Measurements from ENCODE around the gene ZNF275.
"Not testable (repeated sequence)": the region's sequence is repeated elsewhere in the genome, so short reads cannot be mapped to it uniquely, and the experiment has no call there.

The ZNF275 gene

GRCh38 chrX:153319295-153320046 lies 14.5 kb upstream of the ZNF275 start:
- no peak for DNase-seq

GRCh38 chrX:153320047-153320443 lies 13.9 kb upstream of the ZNF275 start:
- DNase-seq = not testable (repeated sequence)

- no peak for DNase-seq
These were observed 13.3 kb upstream of the ZNF275 start for GRCh38 chrX:153320555-153321184.

- DNase-seq = no peak
These were observed 12.4 kb upstream of the ZNF275 start, which contains the start of gene PNMA6F for GRCh38 chrX:153321381-153322124. PNMA6F (minus strand) TSS chrX:153321767; CDS start chrX:153320674, 1,093 bp downstream.

GRCh38 chrX:153327561-153327960 lies 6.4 kb upstream of the ZNF275 start:
- no peak for DNase-seq

GRCh38 chrX:153333266-153333665 lies 687 bp upstream of the ZNF275 start:
- no peak for DNase-seq

- no peak for DNase-seq
These were observed 822 bp downstream of the ZNF275 start for GRCh38 chrX:153334654-153335295.

GRCh38 chrX:153336121-153336894 lies 2.4 kb downstream of the ZNF275 start:
- no peak for DNase-seq

GRCh38 chrX:153336988-153337387 lies 3.0 kb downstream of the ZNF275 start:
- no peak for DNase-seq

GRCh38 chrX:153338836-153339235 lies 4.9 kb downstream of the ZNF275 start:
- DNase-seq = no peak

GRCh38 chrX:153339662-153340061 lies 5.7 kb downstream of the ZNF275 start:
- no peak for DNase-seq

- no peak for DNase-seq
These were observed 6.2 kb downstream of the ZNF275 start for GRCh38 chrX:153340111-153340510.

GRCh38 chrX:153342762-153343558 lies 9.0 kb downstream of the ZNF275 start:
- DNase-seq = no peak

- DNase-seq = no peak
These were observed 9.7 kb downstream of the ZNF275 start for GRCh38 chrX:153343674-153344073.

- DNase-seq = no peak
These were observed 13.6 kb downstream of the ZNF275 start for GRCh38 chrX:153347530-153347929.

- no peak for DNase-seq
These were observed 14.5 kb downstream of the ZNF275 start for GRCh38 chrX:153348421-153348820.

- no peak for DNase-seq
These were observed 16.0 kb downstream of the ZNF275 start for GRCh38 chrX:153349952-153350351.

- no peak for DNase-seq
These were observed 18.0 kb downstream of the ZNF275 start for GRCh38 chrX:153351981-153352380.

- DNase-seq = no peak
These were observed 18.9 kb downstream of the ZNF275 start for GRCh38 chrX:153352858-153353257.

- DNase-seq = no peak
These were observed 19.5 kb downstream of the ZNF275 start for GRCh38 chrX:153353416-153353815.

- DNase-seq = no peak
These were observed 23.9 kb downstream of the ZNF275 start for GRCh38 chrX:153357877-153358276.
